HG02571 (cell line): ENCODE results near the gene B3GAT2.
"Not testable (repeated sequence)": the region's sequence is repeated elsewhere in the genome, so short reads cannot be mapped to it uniquely, and the experiment has no call there.

Experiments used
- ATAC-seq: cut with Tn5 transposase; IDR thresholded peaks from one replicate; pipeline ENCODE4 v1.9.1; 2021; ENCODE audit warnings: mild to moderate bottlenecking, moderate library complexity; ENCODE audit not compliant: unreplicated experiment

Gene B3GAT2

GRCh38 chr6:70956451-70957283, at the start of gene B3GAT2:
Gene B3GAT2 (minus strand): TSS chr6:70957060. CDS start chr6:70956429, 631 bp downstream.
- ATAC-seq: peak; percentile 18

GRCh38 chr6:70998148-70998547, 41.3 kb upstream of the B3GAT2 start:
- no peak for ATAC-seq

- ATAC-seq: no peak
These were observed 40.5 kb upstream of the B3GAT2 start for GRCh38 chr6:70997379-70997778.

- ATAC-seq: no peak
These were observed 39.2 kb upstream of the B3GAT2 start for GRCh38 chr6:70996106-70996505.

- no peak for ATAC-seq
These were observed 38.6 kb upstream of the B3GAT2 start for GRCh38 chr6:70995411-70995810.

GRCh38 chr6:70991253-70991652, 34.4 kb upstream of the B3GAT2 start:
- ATAC-seq: no peak

- ATAC-seq: no peak
These were observed 28.3 kb upstream of the B3GAT2 start for GRCh38 chr6:70985156-70985555.

- ATAC-seq: no peak
These were observed 25.9 kb upstream of the B3GAT2 start for GRCh38 chr6:70982747-70983146.

GRCh38 chr6:70980727-70981126, 23.9 kb upstream of the B3GAT2 start:
- no peak for ATAC-seq

- ATAC-seq: no peak
These were observed 16.7 kb upstream of the B3GAT2 start for GRCh38 chr6:70973604-70974003.

- ATAC-seq: no peak
These were observed 10.2 kb upstream of the B3GAT2 start for GRCh38 chr6:70967049-70967448.

- no peak for ATAC-seq
These were observed 391 bp upstream of the B3GAT2 start for GRCh38 chr6:70957284-70957617.

- no peak for ATAC-seq
These were observed 739 bp downstream of the B3GAT2 start for GRCh38 chr6:70956191-70956450.

GRCh38 chr6:70955441-70956190, 1.2 kb downstream of the B3GAT2 start:
- peak; percentile 96 for ATAC-seq

- ATAC-seq: no peak
These were observed 2.1 kb downstream of the B3GAT2 start for GRCh38 chr6:70954750-70955149.

GRCh38 chr6:70954176-70954575, 2.7 kb downstream of the B3GAT2 start:
- no peak for ATAC-seq

- no peak for ATAC-seq
These were observed 4.2 kb downstream of the B3GAT2 start for GRCh38 chr6:70952608-70953165.

GRCh38 chr6:70944321-70944720, 12.5 kb downstream of the B3GAT2 start:
- not testable (repeated sequence) for ATAC-seq

GRCh38 chr6:70933853-70934252, 23.0 kb downstream of the B3GAT2 start:
- no peak for ATAC-seq

- no peak for ATAC-seq
These were observed 51.1 kb downstream of the B3GAT2 start for GRCh38 chr6:70905742-70906141.

- no peak for ATAC-seq
These were observed 53.0 kb downstream of the B3GAT2 start for GRCh38 chr6:70903665-70904452.
